GM19240 (cell line): ENCODE data around the gene PARS2.
"Not testable (repeated sequence)": the region's sequence is repeated elsewhere in the genome, so short reads cannot be mapped to it uniquely, and the experiment has no call there.

ENCODE experiments used
- DNase-seq: peaks from one replicate; pipeline ENCODE4 v3.0.0; 2011; ENCODE audit warnings: low spot score; ENCODE audit not compliant: insufficient read length

The PARS2 gene

DNA sequence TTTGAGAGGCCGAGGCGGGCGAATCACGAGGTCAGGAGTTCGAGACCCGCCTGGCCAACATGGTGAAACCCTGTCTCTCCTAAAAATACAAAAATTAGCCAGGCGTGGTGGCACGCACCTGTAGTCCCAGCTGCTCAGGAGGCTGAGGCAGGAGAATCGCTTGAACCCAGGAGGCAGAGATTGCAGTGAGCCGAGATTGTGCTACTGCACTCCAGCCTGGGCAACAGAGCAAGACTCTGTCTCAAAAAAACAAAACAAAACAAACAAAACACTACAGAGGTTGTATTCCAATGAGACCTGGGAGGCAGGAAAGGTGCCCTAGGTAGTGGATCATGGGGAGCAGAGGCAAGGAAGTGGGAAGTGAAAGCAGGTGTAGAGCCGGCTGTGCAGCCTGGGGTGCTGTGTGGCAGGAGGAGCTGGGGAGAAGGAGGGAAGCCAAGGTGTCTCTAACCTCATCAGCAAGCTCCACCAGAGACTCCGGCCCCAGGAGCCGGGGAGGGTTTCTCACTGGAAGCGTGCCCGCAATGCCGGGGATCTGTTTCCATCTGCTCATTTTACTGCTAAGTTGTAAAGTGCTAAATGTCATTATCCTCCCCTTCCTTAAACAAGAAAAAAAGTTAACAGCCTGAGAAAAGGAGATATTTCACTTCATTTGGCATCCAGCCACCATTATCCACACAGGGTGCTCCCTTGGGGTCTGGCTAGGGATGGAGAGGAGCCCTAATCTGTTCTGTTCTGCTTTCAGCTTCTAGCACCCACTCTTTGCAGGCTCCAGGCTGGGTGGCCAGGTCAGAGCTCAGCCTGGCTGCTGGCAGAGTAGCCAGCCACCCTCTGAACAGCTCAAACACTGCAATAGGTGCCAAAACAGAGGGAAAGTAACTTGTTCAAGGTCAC, 11.8 kb upstream of the PARS2 start:
- DNase-seq: not testable (repeated sequence)

- DNase-seq: no peak
These were observed 10.6 kb upstream of the PARS2 start for GRCh38 chr1:54774820-54775498.

GRCh38 chr1:54772951-54773350, 8.6 kb upstream of the PARS2 start:
- no peak for DNase-seq

DNA sequence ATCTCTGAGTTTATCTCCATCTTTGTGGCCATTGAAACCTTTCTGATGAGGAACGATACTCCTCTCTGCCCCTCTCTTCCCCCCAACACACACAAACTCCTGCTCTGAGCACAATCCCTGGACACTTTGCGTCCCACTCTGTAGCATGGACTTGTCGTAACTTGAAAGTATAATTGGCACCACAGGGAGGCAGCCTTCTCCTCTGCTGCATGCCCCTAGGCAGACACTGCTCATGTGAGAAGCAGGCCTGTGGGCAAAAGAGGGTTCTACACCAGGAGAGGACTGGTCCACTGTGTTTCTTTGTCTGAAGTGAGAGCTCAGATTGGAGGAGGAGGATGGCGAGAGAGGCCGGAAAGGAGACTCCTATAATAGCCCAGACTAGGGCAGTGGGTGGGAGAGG, 3.8 kb upstream of the PARS2 start:
- no peak for DNase-seq

GRCh38 chr1:54767526-54767925, 3.2 kb upstream of the PARS2 start:
- DNase-seq: no peak

- DNase-seq: no peak
These were observed 2.4 kb upstream of the PARS2 start for GRCh38 chr1:54766726-54767125.

GRCh38 chr1:54764922-54765561, 719 bp upstream of the PARS2 start:
- DNase-seq: no peak

DNA sequence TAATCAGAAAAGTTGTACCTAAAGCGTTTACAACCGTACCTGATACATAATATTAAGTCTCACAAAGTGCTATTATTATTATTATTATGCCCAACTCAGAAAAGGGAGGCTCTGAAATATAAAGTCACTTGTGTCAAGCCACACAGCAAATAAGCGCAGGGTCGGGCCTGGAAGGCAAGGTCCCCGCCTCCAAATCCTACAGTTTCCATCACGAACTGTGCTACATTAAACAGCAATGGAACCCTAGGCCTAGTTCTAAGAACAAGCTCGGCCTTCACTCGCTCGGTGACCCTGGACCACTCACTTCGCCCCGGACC, 549 bp downstream of the PARS2 start:
- no peak for DNase-seq

DNA sequence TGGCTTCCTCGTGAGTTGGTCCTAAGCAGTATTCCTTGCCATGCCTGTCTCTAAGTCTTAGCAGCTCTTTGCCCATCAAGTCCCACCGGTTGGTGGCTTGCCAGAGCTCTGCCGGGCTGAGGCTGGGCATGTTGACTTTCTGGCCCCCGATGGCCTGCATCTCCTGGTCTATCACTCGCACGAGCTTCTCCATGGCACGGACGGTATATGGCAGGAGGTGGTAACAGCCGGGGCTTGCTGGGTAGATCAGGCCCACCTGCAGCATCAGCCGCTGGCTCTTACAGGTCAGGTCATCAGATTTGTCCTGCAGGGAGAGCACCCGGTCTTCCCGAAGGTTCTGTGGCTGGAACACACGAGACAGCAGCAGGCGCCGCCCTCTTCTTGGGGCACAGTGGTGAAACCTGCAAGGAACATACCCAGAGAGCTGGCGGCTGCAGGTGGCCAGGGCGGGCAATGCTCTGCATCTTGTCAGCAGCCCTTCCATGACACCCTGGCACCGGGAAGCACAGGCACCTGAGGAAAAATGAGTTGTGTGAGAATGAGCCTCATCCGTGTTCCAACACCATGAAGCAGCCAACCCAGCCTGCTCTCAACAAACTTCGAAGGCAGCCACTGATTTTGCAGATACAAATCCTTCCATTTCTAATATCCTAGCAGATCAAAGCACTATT, 5.5 kb downstream of the PARS2 start:
- DNase-seq: no peak

DNA sequence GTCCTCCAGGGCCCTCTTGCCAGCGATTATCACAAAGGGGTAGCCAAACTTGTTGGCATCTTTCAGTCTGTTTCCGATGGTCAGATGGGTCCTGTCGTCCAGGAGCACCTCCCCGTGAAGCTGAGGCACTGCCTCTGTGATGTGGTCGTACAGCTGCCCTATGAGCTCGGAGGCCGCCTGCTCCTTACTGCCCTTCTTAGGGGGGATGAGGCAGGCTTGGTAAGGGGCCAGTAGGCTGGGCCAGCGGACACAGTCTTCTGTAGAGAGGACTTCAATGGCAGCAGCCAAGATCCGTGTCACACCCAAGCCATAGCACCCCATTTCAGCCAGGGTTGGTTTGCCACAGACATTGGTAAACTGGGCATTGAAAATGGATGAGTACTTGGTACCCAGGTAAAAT, 6.5 kb downstream of the PARS2 start:
- no peak for DNase-seq

GRCh38 chr1:54754486-54755285, 9.6 kb downstream of the PARS2 start:
- DNase-seq: no peak

- DNase-seq: no peak
These were observed 10.3 kb downstream of the PARS2 start for GRCh38 chr1:54754045-54754444.

DNA sequence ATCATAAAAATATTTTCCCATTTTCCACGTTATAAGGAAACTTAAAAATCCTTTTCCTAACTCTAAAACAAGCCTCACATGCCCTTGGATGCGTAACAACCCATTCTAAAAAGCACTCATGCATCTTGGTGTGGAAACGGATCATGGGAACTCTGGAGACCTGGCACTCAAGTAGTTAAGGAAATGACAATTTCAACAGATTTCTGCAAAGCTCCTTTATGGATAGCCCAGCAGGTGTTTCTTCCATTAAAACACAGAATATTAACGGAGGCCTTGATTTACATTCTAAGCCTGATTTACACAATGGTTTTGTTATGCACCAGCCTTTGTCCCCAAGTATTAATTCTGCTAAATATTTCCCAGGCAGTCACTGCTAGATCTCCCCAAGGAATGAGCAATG, 12.9 kb downstream of the PARS2 start:
- DNase-seq: no peak

DNA sequence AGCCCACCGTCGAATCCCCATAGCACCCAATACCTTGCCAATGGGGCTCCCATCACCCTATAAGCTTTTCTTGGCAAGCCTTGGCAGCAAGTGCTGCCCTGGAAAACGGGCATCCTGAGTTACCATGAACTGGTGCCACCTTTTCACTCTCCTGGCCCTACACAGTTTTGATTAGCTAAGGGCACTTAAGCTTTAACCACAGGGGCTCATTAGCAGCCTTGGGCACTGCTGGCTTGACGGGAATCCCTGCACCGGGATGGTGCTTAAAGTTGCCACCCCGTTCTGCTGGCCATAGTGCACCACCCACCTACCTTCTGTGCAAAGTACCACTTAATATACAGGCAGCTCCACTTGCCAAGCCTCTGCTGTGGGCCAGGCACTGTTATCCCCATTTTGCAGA, 13.7 kb downstream of the PARS2 start:
- DNase-seq: no peak

- DNase-seq: no peak
These were observed 16.1 kb downstream of the PARS2 start for GRCh38 chr1:54748094-54748835.

- DNase-seq: no peak
These were observed 18.5 kb downstream of the PARS2 start for GRCh38 chr1:54745864-54746263.

DNA sequence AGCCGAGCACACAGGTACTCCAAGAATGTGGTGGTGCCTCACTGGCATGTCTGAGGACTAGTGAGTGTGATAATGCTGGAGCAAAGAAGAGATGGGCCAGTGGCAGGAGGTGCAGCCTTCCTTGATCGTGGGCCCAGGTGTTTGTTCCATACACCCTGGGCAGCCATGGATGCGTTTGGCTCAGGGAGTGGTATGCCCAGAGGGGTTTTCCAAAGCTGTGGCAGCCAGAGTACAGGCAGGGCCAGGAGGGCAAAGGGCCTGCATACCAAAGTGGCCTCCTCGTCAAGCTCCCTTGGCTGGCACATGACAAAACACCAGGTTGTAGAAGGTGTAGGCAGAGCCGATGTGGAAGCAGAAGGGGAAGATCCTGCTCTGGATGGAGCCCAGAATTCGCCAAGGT, 19.0 kb downstream of the PARS2 start:
- DNase-seq: no peak

GRCh38 chr1:54744696-54745095, 19.6 kb downstream of the PARS2 start:
- no peak for DNase-seq

DNA sequence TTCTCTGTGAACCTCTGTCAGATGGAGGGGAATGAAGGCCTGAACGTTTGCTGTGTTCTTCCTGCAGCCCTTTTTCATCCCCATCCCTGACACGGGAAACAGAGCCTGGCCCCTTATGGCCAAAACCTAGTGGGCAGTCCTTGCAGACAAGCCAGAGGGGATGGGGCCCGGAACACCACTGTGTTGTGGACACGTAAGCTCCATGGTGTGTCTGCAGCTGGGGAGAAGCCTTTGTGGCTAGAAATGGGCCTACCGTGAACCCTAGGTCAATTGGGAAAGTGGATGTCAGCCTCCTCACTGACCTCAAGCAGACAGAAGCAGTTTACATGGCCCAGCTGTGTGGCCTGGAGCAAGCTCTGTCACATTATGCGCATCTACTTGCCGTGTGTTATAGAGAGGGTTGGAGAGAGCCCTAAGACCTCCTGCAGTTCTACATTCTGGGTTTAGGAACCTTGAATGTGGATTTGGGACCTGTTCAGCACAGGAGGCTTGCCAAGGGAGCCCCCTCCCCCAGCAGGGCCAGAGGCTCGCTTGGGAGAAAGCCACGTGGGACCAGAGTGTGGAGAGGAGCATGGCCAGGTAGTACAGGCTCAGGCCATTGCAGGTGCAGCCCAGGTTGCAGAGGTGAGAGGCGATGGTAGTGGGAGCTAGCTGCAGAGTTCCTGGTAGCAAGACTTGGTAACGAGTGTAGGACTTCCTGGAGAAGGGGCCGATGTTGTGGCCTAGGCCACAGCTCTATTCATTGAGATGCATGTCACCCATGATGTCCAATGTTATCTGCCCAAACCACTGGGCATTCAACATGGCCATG, 20.7 kb downstream of the PARS2 start:
- DNase-seq: no peak

DNA sequence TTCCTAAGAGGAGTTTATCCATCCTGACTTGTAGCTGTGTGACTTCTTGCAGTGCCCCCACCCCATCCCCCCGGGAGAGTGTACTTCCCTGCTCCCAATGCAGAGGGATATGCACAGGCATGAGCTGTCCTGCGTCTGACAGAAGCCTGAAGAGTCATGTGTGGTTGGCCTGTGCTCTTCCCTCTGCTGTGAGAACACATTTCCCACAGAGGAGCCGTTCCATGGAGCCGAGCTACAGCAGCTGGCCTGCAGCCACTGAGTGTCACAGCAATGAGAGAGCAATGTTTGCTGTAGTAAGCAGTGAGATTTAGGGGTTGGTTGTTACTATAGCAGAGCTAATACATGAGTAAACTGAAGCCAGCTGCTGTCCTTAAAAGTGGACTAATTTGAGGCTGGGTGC, 22.0 kb downstream of the PARS2 start:
- DNase-seq: no peak
